ENCODE data around the gene PPP1R13B. TPM values are rescaled to one million over a fixed set of nuclear protein-coding genes. Genes with fewer than 3 reads are reported as not detected.

Gene PPP1R13B
- total RNA-seq, 4 donors from 2014 or later = 5.6 to 71.6 (median 18.2) TPM

DNA sequence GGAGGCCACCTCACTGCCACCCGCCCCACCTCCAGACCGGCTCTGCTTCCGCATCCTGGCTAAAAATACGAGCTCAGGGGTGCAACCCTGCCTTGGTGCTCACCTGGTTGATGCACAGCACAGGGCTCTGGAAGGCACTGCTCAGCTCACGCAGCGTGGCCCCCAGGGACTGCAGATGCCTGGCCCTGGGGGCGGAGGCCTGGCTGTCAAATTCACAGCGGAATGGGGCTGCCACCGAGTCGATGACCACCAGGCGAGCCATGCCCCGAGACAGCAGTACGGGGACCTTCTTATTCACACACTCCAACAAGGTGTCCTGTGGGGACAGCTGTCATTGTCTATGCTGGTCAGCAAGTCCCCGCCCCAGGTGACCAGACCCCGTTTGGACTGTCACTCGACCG, 148.1 kb downstream of the PPP1R13B start:
- Histone ChIP-seq H3K4me1 (peaks cover 11 to 17% of the 10 kb centered on the region in 2 donors), H3K36me3 (no peaks in the 10 kb centered on the region), H3K9me3 (no peaks in the 10 kb centered on the region), H3K27ac (no peak overlapping the region), H3K27me3 (no peaks in the 10 kb centered on the region), H3K4me3 (no peak overlapping the region)
- DNase-seq = no peak
- intact Hi-C loops (cut with DNase I; ENCODE audit: low total_unique reads) = no loop called here
- TF ChIP-seq, protein P1, sequence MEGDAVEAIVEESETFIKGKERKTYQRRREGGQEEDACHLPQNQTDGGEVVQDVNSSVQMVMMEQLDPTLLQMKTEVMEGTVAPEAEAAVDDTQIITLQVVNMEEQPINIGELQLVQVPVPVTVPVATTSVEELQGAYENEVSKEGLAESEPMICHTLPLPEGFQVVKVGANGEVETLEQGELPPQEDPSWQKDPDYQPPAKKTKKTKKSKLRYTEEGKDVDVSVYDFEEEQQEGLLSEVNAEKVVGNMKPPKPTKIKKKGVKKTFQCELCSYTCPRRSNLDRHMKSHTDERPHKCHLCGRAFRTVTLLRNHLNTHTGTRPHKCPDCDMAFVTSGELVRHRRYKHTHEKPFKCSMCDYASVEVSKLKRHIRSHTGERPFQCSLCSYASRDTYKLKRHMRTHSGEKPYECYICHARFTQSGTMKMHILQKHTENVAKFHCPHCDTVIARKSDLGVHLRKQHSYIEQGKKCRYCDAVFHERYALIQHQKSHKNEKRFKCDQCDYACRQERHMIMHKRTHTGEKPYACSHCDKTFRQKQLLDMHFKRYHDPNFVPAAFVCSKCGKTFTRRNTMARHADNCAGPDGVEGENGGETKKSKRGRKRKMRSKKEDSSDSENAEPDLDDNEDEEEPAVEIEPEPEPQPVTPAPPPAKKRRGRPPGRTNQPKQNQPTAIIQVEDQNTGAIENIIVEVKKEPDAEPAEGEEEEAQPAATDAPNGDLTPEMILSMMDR (IDR thresholded peaks at IDR 0.05) = no peak
- TF ChIP-seq POLR2A (IDR thresholded peaks at IDR 0.05) = no peak

DNA sequence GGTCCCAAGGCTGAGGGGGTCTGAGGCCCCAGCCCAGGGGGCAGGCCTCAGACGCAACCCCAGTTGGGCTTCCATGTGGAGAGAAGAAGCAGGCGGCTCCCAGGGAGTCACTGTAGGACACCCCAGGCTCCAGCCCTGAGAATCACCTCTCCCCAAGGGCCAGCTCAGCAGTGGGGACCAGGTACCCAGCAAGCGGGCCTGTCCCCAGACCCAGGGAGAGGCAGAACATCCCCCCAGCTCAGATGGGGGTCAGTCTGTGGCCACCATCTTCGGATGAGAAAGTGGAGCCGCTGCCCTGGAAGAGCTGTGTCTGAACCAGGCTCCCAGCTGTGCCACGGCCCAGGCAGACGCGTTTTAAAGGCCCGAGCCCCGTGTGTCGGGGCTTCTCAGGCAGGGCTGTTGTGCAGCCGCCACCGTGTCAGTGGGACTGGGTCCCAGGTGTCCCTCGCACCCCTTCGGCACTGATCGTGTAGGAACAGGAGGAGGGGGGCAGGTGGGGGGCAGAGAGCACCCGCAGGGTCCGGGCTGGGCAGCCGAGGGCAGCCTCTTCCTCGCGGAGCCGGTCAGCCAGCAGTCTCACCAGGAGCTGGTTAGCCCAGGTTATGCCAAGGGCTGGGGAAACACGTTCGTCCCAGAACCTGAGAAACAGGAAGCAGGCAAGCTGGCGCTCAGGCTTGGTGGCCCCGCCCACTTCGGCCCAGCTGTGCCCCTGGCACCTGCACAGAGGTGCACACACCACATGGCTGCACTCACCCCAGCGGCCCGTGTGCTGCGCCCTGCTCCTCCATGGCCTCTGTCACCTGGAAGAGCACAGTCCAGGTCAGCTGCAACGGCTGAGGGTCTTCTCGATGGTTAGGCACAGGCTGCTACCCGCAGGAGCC, 148.8 kb downstream of the PPP1R13B start:
- intact Hi-C loops (cut with DNase I; ENCODE audit: low total_unique reads) = no loop called here
- no peak for DNase-seq
- Histone ChIP-seq H3K27ac (peak overlapping the region; percentile 28 to 67), H3K9me3 (no peaks in the 10 kb centered on the region), H3K36me3 (no peaks in the 10 kb centered on the region), H3K27me3 (no peaks in the 10 kb centered on the region), H3K4me3 (no peak overlapping the region), H3K4me1 (peaks cover 11 to 14% of the 10 kb centered on the region in 2 donors)
- no peak for TF ChIP-seq POLR2A (IDR thresholded peaks at IDR 0.05)
- TF ChIP-seq, protein P1 (IDR thresholded peaks at IDR 0.05) = no peak

DNA sequence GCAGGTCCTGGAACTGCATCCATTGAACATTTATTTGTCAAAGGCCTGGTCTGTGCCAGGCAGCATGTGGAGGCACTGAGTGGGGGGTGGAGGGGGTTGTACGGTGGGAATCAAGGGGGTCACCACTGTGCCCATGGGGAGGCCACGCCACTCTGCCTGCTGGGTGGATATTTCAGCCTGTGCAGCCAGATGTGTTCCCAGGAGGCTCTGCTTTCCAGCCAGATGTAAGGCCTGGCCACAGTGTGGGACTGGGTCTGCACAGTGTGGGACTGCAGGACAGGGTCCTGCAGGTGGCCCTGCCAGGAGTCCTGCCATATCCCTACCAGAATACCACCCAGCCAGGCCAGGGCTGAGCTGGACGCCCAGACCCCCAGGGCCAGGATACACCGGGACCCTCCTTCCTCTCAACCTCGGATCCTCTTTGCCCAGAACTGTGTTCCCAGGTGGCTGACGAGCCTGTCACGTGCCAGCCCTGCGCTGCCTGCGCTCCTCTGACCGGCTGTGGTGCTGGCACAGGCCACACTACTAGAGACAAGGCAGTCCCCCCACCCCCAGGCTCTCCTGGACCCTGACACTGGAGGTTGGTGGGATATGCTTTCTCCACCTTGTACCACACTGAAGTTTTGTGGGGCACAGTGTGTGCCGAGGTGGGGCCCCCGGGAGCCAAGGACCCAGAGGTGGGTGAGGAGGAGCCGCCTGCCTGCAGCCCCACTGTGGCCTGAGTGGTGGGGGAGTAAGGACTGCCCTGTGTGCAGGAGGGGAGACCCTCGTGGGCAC, 149.6 kb downstream of the PPP1R13B start:
- H3K4me1 ChIP-seq = peaks cover 11 to 14% of the 10 kb centered on the region in 2 donors
- no peaks in the 10 kb centered on the region for H3K36me3 ChIP-seq

DNA sequence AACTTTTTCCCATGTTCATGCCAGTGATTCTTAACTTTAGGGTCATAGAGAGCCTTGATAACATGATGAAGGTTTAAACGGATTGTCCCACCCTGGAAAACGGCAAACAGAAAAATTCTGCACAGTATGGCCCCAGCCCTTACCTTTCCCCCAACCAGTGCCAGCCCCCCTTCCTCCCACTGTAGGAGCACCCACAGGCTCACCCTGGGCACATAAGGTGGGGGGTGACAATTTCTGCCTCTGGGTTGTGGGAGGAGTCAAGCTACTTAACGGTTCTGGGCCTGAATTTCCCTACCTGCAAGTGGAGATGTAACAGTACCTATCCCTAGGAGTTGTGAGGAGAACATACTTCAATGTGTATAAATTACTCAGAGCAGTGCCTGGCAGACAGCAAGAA, 150.2 kb downstream of the PPP1R13B start:
- Histone ChIP-seq H3K9me3 (no peaks in the 10 kb centered on the region), H3K4me1 (peaks cover 11 to 14% of the 10 kb centered on the region in 2 donors), H3K4me3 (no peak overlapping the region), H3K36me3 (no peaks in the 10 kb centered on the region), H3K27me3 (no peaks in the 10 kb centered on the region), H3K27ac (peak overlapping the region; percentile 67 to 73)
- TF ChIP-seq, protein P1 (IDR thresholded peaks at IDR 0.05) = no peak
- no peak for TF ChIP-seq POLR2A (IDR thresholded peaks at IDR 0.05)
- no peak for DNase-seq
- intact Hi-C loops (cut with DNase I; ENCODE audit: low total_unique reads) = no loop called here

More for the DNA sequence above, 149.6 kb downstream of the PPP1R13B start:
- TF ChIP-seq POLR2A (IDR thresholded peaks at IDR 0.05) = no peak
- TF ChIP-seq, protein P1 (IDR thresholded peaks at IDR 0.05) = no peak
- peak overlapping the region; percentile 67 to 73 for H3K27ac ChIP-seq
- no peaks in the 10 kb centered on the region for H3K27me3 ChIP-seq
- H3K9me3 ChIP-seq = no peaks in the 10 kb centered on the region
- intact Hi-C loops (cut with DNase I; ENCODE audit: low total_unique reads) = no loop called here
- no peak for DNase-seq
- H3K4me3 ChIP-seq = no peak overlapping the region
